ENCODE results near the gene PODNL1.
"Not testable (repeated sequence)": the region's sequence is repeated elsewhere in the genome, so short reads cannot be mapped to it uniquely, and the experiment has no call there.

Gene PODNL1

GRCh38 chr19:13972368-13973155 is 34.3 kb upstream of the PODNL1 start:
- H3K9ac ChIP-seq (ENCODE audit: low read depth, low read length): no peak overlapping the region
- peaks cover 56% of the 10 kb centered on the region for H3K36me3 ChIP-seq (ENCODE audit: insufficient read depth, low read length)
- H3K4me2 ChIP-seq (ENCODE audit: insufficient read depth, low read length): no peak overlapping the region
- no peak for ATAC-seq (ENCODE audit: insufficient read depth, low read depth)
- no peak overlapping the region for H2AFZ ChIP-seq (ENCODE audit: low read depth, low read length)
- no peaks in the 10 kb centered on the region for H3K9me3 ChIP-seq (ENCODE audit: insufficient read depth, low read length, severe bottlenecking)
- DNase-seq: no peak
- no peak overlapping the region for H3K27ac ChIP-seq (ENCODE audit: low read length)
- H3K4me3 ChIP-seq (ENCODE audit: low read depth in 1 of 2, low read length in 2 of 2): no peak overlapping the region
- no peaks in the 10 kb centered on the region for H4K20me1 ChIP-seq (ENCODE audit: insufficient read depth, low read length)
- no peaks in the 10 kb centered on the region for H3K79me2 ChIP-seq (ENCODE audit: insufficient read depth, low read length)
- H3K27me3 ChIP-seq (ENCODE audit: insufficient read depth, low read length, poor library complexity): no peaks in the 10 kb centered on the region
- H3K4me1 ChIP-seq (ENCODE audit: insufficient read depth, low read length): no peaks in the 10 kb centered on the region
- TF ChIP-seq EZH2 (IDR thresholded peaks at IDR 0.05; ENCODE audit: borderline replicate concordance, low read depth, low read length, severe bottlenecking): no peak
- no peak for TF ChIP-seq CTCF (IDR thresholded peaks at IDR 0.05; ENCODE audit: borderline replicate concordance, extremely low read depth, low read length, poor library complexity, severe bottlenecking)

- H3K79me2 ChIP-seq (ENCODE audit: insufficient read depth, low read length); H3K4me1 ChIP-seq (ENCODE audit: insufficient read depth, low read length); DNase-seq; H3K4me2 ChIP-seq (ENCODE audit: insufficient read depth, low read length); H3K9ac ChIP-seq (ENCODE audit: low read depth, low read length); H3K27me3 ChIP-seq (ENCODE audit: insufficient read depth, low read length, poor library complexity); H3K9me3 ChIP-seq (ENCODE audit: insufficient read depth, low read length, severe bottlenecking); H3K4me3 ChIP-seq (ENCODE audit: low read depth in 1 of 2, low read length in 2 of 2); ATAC-seq (ENCODE audit: insufficient read depth, low read depth); H2AFZ ChIP-seq (ENCODE audit: low read depth, low read length); H4K20me1 ChIP-seq (ENCODE audit: insufficient read depth, low read length); H3K27ac ChIP-seq (ENCODE audit: low read length): not testable (repeated sequence)
- H3K36me3 ChIP-seq (ENCODE audit: insufficient read depth, low read length): peaks cover 62% of the 10 kb centered on the region
These were observed 33.7 kb upstream of the PODNL1 start for GRCh38 chr19:13971868-13972267.

GRCh38 chr19:13969897-13970296 is 31.7 kb upstream of the PODNL1 start:
- H4K20me1 ChIP-seq (ENCODE audit: insufficient read depth, low read length): no peaks in the 10 kb centered on the region
- H3K4me1 ChIP-seq (ENCODE audit: insufficient read depth, low read length): no peaks in the 10 kb centered on the region
- H3K27ac ChIP-seq (ENCODE audit: low read length): no peak overlapping the region
- no peaks in the 10 kb centered on the region for H3K27me3 ChIP-seq (ENCODE audit: insufficient read depth, low read length, poor library complexity)
- H3K9ac ChIP-seq (ENCODE audit: low read depth, low read length): no peak overlapping the region
- no peak overlapping the region for H2AFZ ChIP-seq (ENCODE audit: low read depth, low read length)
- ATAC-seq (ENCODE audit: insufficient read depth, low read depth): no peak
- no peak overlapping the region for H3K4me2 ChIP-seq (ENCODE audit: insufficient read depth, low read length)
- H3K36me3 ChIP-seq (ENCODE audit: insufficient read depth, low read length): peaks cover 74% of the 10 kb centered on the region
- DNase-seq: no peak
- H3K79me2 ChIP-seq (ENCODE audit: insufficient read depth, low read length): no peaks in the 10 kb centered on the region
- TF ChIP-seq CTCF (IDR thresholded peaks at IDR 0.05; ENCODE audit: borderline replicate concordance, extremely low read depth, low read length, poor library complexity, severe bottlenecking): no peak
- TF ChIP-seq EZH2 (IDR thresholded peaks at IDR 0.05; ENCODE audit: borderline replicate concordance, low read depth, low read length, severe bottlenecking): no peak
- H3K4me3 ChIP-seq (ENCODE audit: low read depth in 1 of 2, low read length in 2 of 2): no peak overlapping the region
- no peaks in the 10 kb centered on the region for H3K9me3 ChIP-seq (ENCODE audit: insufficient read depth, low read length, severe bottlenecking)

GRCh38 chr19:13968999-13969398 is 30.8 kb upstream of the PODNL1 start:
- no peaks in the 10 kb centered on the region for H3K4me1 ChIP-seq (ENCODE audit: insufficient read depth, low read length)

More at GRCh38 chr19:13968999-13969398, 30.8 kb upstream of the PODNL1 start:
- Histone ChIP-seq H3K36me3 (ENCODE audit: insufficient read depth, low read length) (peaks cover 72% of the 10 kb centered on the region), H3K27ac (ENCODE audit: low read length) (no peak overlapping the region), H3K4me3 (ENCODE audit: low read depth in 1 of 2, low read length in 2 of 2) (no peak overlapping the region), H2AFZ (ENCODE audit: low read depth, low read length) (no peak overlapping the region), H4K20me1 (ENCODE audit: insufficient read depth, low read length) (no peaks in the 10 kb centered on the region), H3K4me2 (ENCODE audit: insufficient read depth, low read length) (no peak overlapping the region), H3K9me3 (ENCODE audit: insufficient read depth, low read length, severe bottlenecking) (no peaks in the 10 kb centered on the region), H3K9ac (ENCODE audit: low read depth, low read length) (no peak overlapping the region), H3K79me2 (ENCODE audit: insufficient read depth, low read length) (no peaks in the 10 kb centered on the region), H3K27me3 (ENCODE audit: insufficient read depth, low read length, poor library complexity) (no peaks in the 10 kb centered on the region)
- ATAC-seq (ENCODE audit: insufficient read depth, low read depth): no peak
- DNase-seq: no peak
- no peak for TF ChIP-seq EZH2 (IDR thresholded peaks at IDR 0.05; ENCODE audit: borderline replicate concordance, low read depth, low read length, severe bottlenecking)
- TF ChIP-seq CTCF (IDR thresholded peaks at IDR 0.05; ENCODE audit: borderline replicate concordance, extremely low read depth, low read length, poor library complexity, severe bottlenecking): no peak

Measured in DND-41 (cell line).